Measurements from ENCODE around the gene OTOG. TPM values are rescaled to one million over a fixed set of nuclear protein-coding genes. Genes with fewer than 3 reads are reported as not detected.

The OTOG gene
- total and polyA plus RNA-seq, 2 donors (not counting 1 experiment from before 2014, with no cell fraction given) = not detected

GRCh38 chr11:17635551-17635938 lies 88.5 kb downstream of the OTOG start:
- Histone ChIP-seq H3K4me3 (ENCODE audit: control extremely low read depth in 1 of 5, extremely low read depth in 1 of 5, insufficient read depth in 1 of 5, low read depth in 2 of 5, low read length in 4 of 5) (no peak overlapping the region), H3K9me3 (ENCODE audit: control extremely low read depth in 1 of 3, control insufficient read depth in 2 of 3, insufficient read depth in 1 of 3, low read length in 2 of 3) (no peaks in the 10 kb centered on the region), H3K4me2 (replicated peaks; ENCODE audit: low read depth, low read length, poor library complexity, severe bottlenecking) (no peak overlapping the region), H3K27ac (ENCODE audit: low read length in 2 of 2) (no peak overlapping the region), H2AFZ (ENCODE audit: insufficient read depth, low read depth, low read length, poor library complexity, severe bottlenecking) (no peak overlapping the region), H3K4me1 (ENCODE audit: control insufficient read depth in 2 of 2, insufficient read depth in 2 of 2, low read length in 2 of 2) (no peaks in the 10 kb centered on the region), H3K79me2 (ENCODE audit: control insufficient read depth, insufficient read depth, low read length) (no peaks in the 10 kb centered on the region), H3K27me3 (replicated peaks in 1 of 4; ENCODE audit: control extremely low read depth in 1 of 4, control insufficient read depth in 3 of 4, insufficient read depth in 4 of 4, low read length in 3 of 4) (no peaks in the 10 kb centered on the region), H4K20me1 (ENCODE audit: control insufficient read depth, insufficient read depth, low read length, poor library complexity, severe bottlenecking) (no peaks in the 10 kb centered on the region), H3K36me3 (replicated peaks in 1 of 2; ENCODE audit: control extremely low read depth in 1 of 2, control insufficient read depth in 1 of 2, extremely low read depth in 1 of 2, insufficient read depth in 2 of 2, low read length in 1 of 2) (no peaks in the 10 kb centered on the region), H3K9ac (ENCODE audit: low read length) (no peak overlapping the region)
- intact Hi-C loops (cut with micrococcal nuclease) = no loop called here
- peaks cover 6% of the 10 kb centered on the region for H3K27me3 Mint-ChIP-seq
- WGBS (ENCODE audit: insufficient coverage) = 84% methylated on average over 9 of the region's 9 CpGs
- no peak overlapping the region for H3K4me3 Mint-ChIP-seq
- CTCF ChIA-PET = no interaction called here
- no peak for ATAC-seq (ENCODE audit: low read depth)
- DNase-seq = no peak
- no peak for TF ChIP-seq EZH2 (IDR thresholded peaks at IDR 0.05; ENCODE audit: borderline replicate concordance, insufficient read depth, low read depth, low read length, poor library complexity, severe bottlenecking)
- no peak for TF ChIP-seq CTCF (IDR thresholded peaks at IDR 0.05)
- H3K4me1 Mint-ChIP-seq = no peaks in the 10 kb centered on the region
- POLR2A ChIA-PET = no interaction called here
- no peak overlapping the region for H3K27ac Mint-ChIP-seq
- H3K9me3 Mint-ChIP-seq (ENCODE audit: insufficient read depth) = no peaks in the 10 kb centered on the region

GRCh38 chr11:17636721-17637120 lies 89.7 kb downstream of the OTOG start:
- ATAC-seq (ENCODE audit: low read depth) (no peak), DNase-seq (no peak)
- TF ChIP-seq CTCF (IDR thresholded peaks at IDR 0.05) (no peak), EZH2 (IDR thresholded peaks at IDR 0.05; ENCODE audit: borderline replicate concordance, insufficient read depth, low read depth, low read length, poor library complexity, severe bottlenecking) (no peak)
- no peaks in the 10 kb centered on the region for H4K20me1 ChIP-seq (ENCODE audit: control insufficient read depth, insufficient read depth, low read length, poor library complexity, severe bottlenecking)
- no peaks in the 10 kb centered on the region for H3K9me3 ChIP-seq (ENCODE audit: control extremely low read depth in 1 of 3, control insufficient read depth in 2 of 3, insufficient read depth in 1 of 3, low read length in 2 of 3)
- intact Hi-C loops (cut with micrococcal nuclease) = no loop called here
- Mint-ChIP-seq H3K9me3 (ENCODE audit: insufficient read depth) (no peaks in the 10 kb centered on the region), H3K27ac (no peak overlapping the region), H3K27me3 (peaks cover 6% of the 10 kb centered on the region), H3K4me3 (no peak overlapping the region), H3K4me1 (no peaks in the 10 kb centered on the region)
- ChIA-PET CTCF (no interaction called here), POLR2A (no interaction called here)
- no peaks in the 10 kb centered on the region for H3K4me1 ChIP-seq (ENCODE audit: control insufficient read depth in 2 of 2, insufficient read depth in 2 of 2, low read length in 2 of 2)
- no peaks in the 10 kb centered on the region for H3K36me3 ChIP-seq (replicated peaks in 1 of 2; ENCODE audit: control extremely low read depth in 1 of 2, control insufficient read depth in 1 of 2, extremely low read depth in 1 of 2, insufficient read depth in 2 of 2, low read length in 1 of 2)
- no peak overlapping the region for H3K27ac ChIP-seq (ENCODE audit: low read length in 2 of 2)
- no peak overlapping the region for H2AFZ ChIP-seq (ENCODE audit: insufficient read depth, low read depth, low read length, poor library complexity, severe bottlenecking)
- H3K9ac ChIP-seq (ENCODE audit: low read length) = no peak overlapping the region
- 60% methylated on average over 1 of the region's 5 CpGs for WGBS (ENCODE audit: insufficient coverage)
- H3K4me2 ChIP-seq (replicated peaks; ENCODE audit: low read depth, low read length, poor library complexity, severe bottlenecking) = no peak overlapping the region
- no peak overlapping the region for H3K4me3 ChIP-seq (ENCODE audit: control extremely low read depth in 1 of 5, extremely low read depth in 1 of 5, insufficient read depth in 1 of 5, low read depth in 2 of 5, low read length in 4 of 5)
- H3K27me3 ChIP-seq (replicated peaks in 1 of 4; ENCODE audit: control extremely low read depth in 1 of 4, control insufficient read depth in 3 of 4, insufficient read depth in 4 of 4, low read length in 3 of 4) = no peaks in the 10 kb centered on the region
- H3K79me2 ChIP-seq (ENCODE audit: control insufficient read depth, insufficient read depth, low read length) = no peaks in the 10 kb centered on the region
